ENCODE results near the gene SCUBE3. TPM values are rescaled to one million over a fixed set of nuclear protein-coding genes. Genes with fewer than 3 reads are reported as not detected.
A peak's percentile ranks its signal among the peaks of the same experiment; 100 is the strongest.

The SCUBE3 gene
- total and polyA plus RNA-seq, 2 donors (not counting 1 experiment from before 2014, with no cell fraction given): not detected

GRCh38 chr6:35292494-35292893, 78.7 kb downstream of the SCUBE3 start:
- peaks cover 8 to 15% of the 10 kb centered on the region in 2 donors for H3K4me1 ChIP-seq (ENCODE audit: control insufficient read depth in 2 of 2, insufficient read depth in 2 of 2, low read length in 2 of 2)
- Mint-ChIP-seq H3K9me3 (ENCODE audit: insufficient read depth) (no peaks in the 10 kb centered on the region), H3K27ac (peak overlapping the region; percentile 41), H3K27me3 (no peaks in the 10 kb centered on the region), H3K4me1 (peaks cover 15% of the 10 kb centered on the region), H3K4me3 (no peak overlapping the region)
- ATAC-seq (ENCODE audit: low read depth): peak; percentile 61
- no peaks in the 10 kb centered on the region for H3K9me3 ChIP-seq (ENCODE audit: control extremely low read depth in 1 of 3, control insufficient read depth in 2 of 3, insufficient read depth in 1 of 3, low read length in 2 of 3)
- no peak overlapping the region for H3K27ac ChIP-seq (ENCODE audit: low read length in 2 of 2)
- no peak overlapping the region for H3K4me3 ChIP-seq (ENCODE audit: control extremely low read depth in 1 of 5, extremely low read depth in 1 of 5, insufficient read depth in 1 of 5, low read depth in 2 of 5, low read length in 4 of 5)
- no peaks in the 10 kb centered on the region for H3K79me2 ChIP-seq (ENCODE audit: control insufficient read depth, insufficient read depth, low read length)
- H3K9ac ChIP-seq (ENCODE audit: low read length): no peak overlapping the region
- H3K27me3 ChIP-seq (replicated peaks in 1 of 4; ENCODE audit: control extremely low read depth in 1 of 4, control insufficient read depth in 3 of 4, insufficient read depth in 4 of 4, low read length in 3 of 4): no peaks in the 10 kb centered on the region
- ChIA-PET CTCF (interaction anchor here (0.7 to 13.2 kb wide), 9 partner anchors 12 to 446 kb away, joined by 3 to 301 read pairs (median 4); partner anchors contain the start of gene PPARD), POLR2A (no interaction called here)
- peaks cover 0 to 77% of the 10 kb centered on the region in 2 experiments for H3K36me3 ChIP-seq (replicated peaks in 1 of 2; ENCODE audit: control extremely low read depth in 1 of 2, control insufficient read depth in 1 of 2, extremely low read depth in 1 of 2, insufficient read depth in 2 of 2, low read length in 1 of 2)
- no peak overlapping the region for H2AFZ ChIP-seq (ENCODE audit: insufficient read depth, low read depth, low read length, poor library complexity, severe bottlenecking)
- no peak for TF ChIP-seq CTCF (IDR thresholded peaks at IDR 0.05)
- TF ChIP-seq EZH2 (IDR thresholded peaks at IDR 0.05; ENCODE audit: borderline replicate concordance, insufficient read depth, low read depth, low read length, poor library complexity, severe bottlenecking): no peak
- peak; percentile 49 for DNase-seq
- intact Hi-C loops (cut with micrococcal nuclease): no loop called here
- H4K20me1 ChIP-seq (ENCODE audit: control insufficient read depth, insufficient read depth, low read length, poor library complexity, severe bottlenecking): no peaks in the 10 kb centered on the region
- no peak overlapping the region for H3K4me2 ChIP-seq (replicated peaks; ENCODE audit: low read depth, low read length, poor library complexity, severe bottlenecking)
- 26% methylated on average over 15 of the region's 15 CpGs for WGBS (ENCODE audit: insufficient coverage)

- Histone ChIP-seq H3K9ac (ENCODE audit: low read length) (no peak overlapping the region), H3K27me3 (replicated peaks in 1 of 4; ENCODE audit: control extremely low read depth in 1 of 4, control insufficient read depth in 3 of 4, insufficient read depth in 4 of 4, low read length in 3 of 4) (no peaks in the 10 kb centered on the region), H2AFZ (ENCODE audit: insufficient read depth, low read depth, low read length, poor library complexity, severe bottlenecking) (no peak overlapping the region), H3K4me1 (ENCODE audit: control insufficient read depth in 2 of 2, insufficient read depth in 2 of 2, low read length in 2 of 2) (peaks cover 11 to 23% of the 10 kb centered on the region in 2 donors), H4K20me1 (ENCODE audit: control insufficient read depth, insufficient read depth, low read length, poor library complexity, severe bottlenecking) (no peaks in the 10 kb centered on the region), H3K36me3 (replicated peaks in 1 of 2; ENCODE audit: control extremely low read depth in 1 of 2, control insufficient read depth in 1 of 2, extremely low read depth in 1 of 2, insufficient read depth in 2 of 2, low read length in 1 of 2) (peaks cover 0 to 66% of the 10 kb centered on the region in 2 experiments), H3K27ac (ENCODE audit: low read length in 2 of 2) (no peak overlapping the region), H3K4me3 (ENCODE audit: control extremely low read depth in 1 of 5, extremely low read depth in 1 of 5, insufficient read depth in 1 of 5, low read depth in 2 of 5, low read length in 4 of 5) (no peak overlapping the region), H3K79me2 (ENCODE audit: control insufficient read depth, insufficient read depth, low read length) (peaks cover 10% of the 10 kb centered on the region), H3K9me3 (ENCODE audit: control extremely low read depth in 1 of 3, control insufficient read depth in 2 of 3, insufficient read depth in 1 of 3, low read length in 2 of 3) (no peaks in the 10 kb centered on the region), H3K4me2 (replicated peaks; ENCODE audit: low read depth, low read length, poor library complexity, severe bottlenecking) (no peak overlapping the region)
- H3K9me3 Mint-ChIP-seq (ENCODE audit: insufficient read depth): no peaks in the 10 kb centered on the region
- intact Hi-C loops (cut with micrococcal nuclease): no loop called here
- POLR2A ChIA-PET: no interaction called here
- no peak overlapping the region for H3K27ac Mint-ChIP-seq
- no peak for DNase-seq
- H3K4me1 Mint-ChIP-seq: peaks cover 20% of the 10 kb centered on the region
- CTCF ChIA-PET: interaction anchor here (0.7 to 13.2 kb wide), 23 partner anchors 8 to 685 kb away, joined by 3 to 301 read pairs (median 4); partner anchors contain the start of gene PPARD
- TF ChIP-seq EZH2 (IDR thresholded peaks at IDR 0.05; ENCODE audit: borderline replicate concordance, insufficient read depth, low read depth, low read length, poor library complexity, severe bottlenecking) (no peak), CTCF (IDR thresholded peaks at IDR 0.05) (no peak)
- WGBS (ENCODE audit: insufficient coverage): 96% methylated on average over 7 of the region's 9 CpGs
- no peak for ATAC-seq (ENCODE audit: low read depth)
- no peak overlapping the region for H3K4me3 Mint-ChIP-seq
- H3K27me3 Mint-ChIP-seq: no peaks in the 10 kb centered on the region
These were observed 79.9 kb downstream of the SCUBE3 start for GRCh38 chr6:35293681-35294080.

Data from B cell (primary cell).